ENCODE data around the gene THEM5. TPM values are rescaled to one million over a fixed set of nuclear protein-coding genes. Genes with fewer than 3 reads are reported as not detected.

Gene THEM5
- total RNA-seq, 4 donors from 2014 or later: not detected

DNA sequence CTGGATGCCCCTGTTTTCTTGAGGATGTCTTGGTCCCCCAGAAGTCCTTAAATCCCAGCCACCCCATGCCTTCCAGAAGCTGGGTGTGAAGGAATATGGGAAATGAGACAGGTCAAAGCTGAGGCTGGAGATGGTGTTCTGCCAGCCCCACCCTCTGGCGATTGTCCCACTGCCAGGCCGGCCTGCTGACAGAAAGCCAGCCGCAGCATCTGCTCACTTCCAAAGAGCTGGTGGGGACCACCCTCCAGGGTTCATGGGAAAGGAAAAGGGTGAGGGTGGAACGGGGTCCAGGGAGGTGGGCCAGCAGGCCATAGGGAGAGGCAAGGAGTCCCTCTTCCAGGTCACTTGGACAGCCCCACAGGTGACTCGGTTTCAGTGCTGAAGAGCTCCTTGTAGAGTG is 46.4 kb downstream of the THEM5 start:
- Histone ChIP-seq H3K36me3 (peaks cover 0 to 5% of the 10 kb centered on the region in 2 donors), H3K4me1 (no peaks in the 10 kb centered on the region), H3K27ac (no peak overlapping the region), H3K27me3 (no peaks in the 10 kb centered on the region), H3K9me3 (no peaks in the 10 kb centered on the region), H3K4me3 (replicated peaks in 1 of 3) (no peak overlapping the region)
- WGBS, 2 donors: 85 to 86% methylated on average over 2 to 5 of the region's 5 CpGs
- DNase-seq: no peak
- TF ChIP-seq POLR2A (IDR thresholded peaks at IDR 0.05) (no peak), CTCF (IDR thresholded peaks at IDR 0.05) (no peak)
- intact Hi-C loops (cut with DNase I): no loop called here

DNA sequence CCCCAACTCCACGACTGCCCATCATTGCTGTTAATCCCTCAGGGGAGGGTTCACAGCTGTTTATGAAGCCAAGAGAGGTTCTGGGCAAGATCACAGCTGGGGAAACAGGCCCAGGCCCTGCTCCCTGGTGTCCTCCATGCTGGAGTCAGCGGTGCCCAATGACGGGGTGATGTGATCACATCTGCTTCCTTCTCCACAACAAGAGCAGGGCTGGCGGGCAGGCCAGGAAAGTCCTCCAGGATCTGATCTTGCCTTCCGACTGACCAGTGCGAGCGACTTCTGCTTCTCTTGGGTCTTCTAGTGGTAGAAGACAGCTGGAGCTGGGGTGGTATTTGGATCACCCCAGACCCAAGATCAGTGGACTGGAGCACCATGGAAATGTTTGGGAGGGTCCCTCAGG is 47.3 kb downstream of the THEM5 start:
- no peak for TF ChIP-seq POLR2A (IDR thresholded peaks at IDR 0.05)
- no peak for TF ChIP-seq CTCF (IDR thresholded peaks at IDR 0.05)
- Histone ChIP-seq H3K36me3 (peaks cover 0 to 5% of the 10 kb centered on the region in 2 donors), H3K27ac (no peak overlapping the region), H3K27me3 (no peaks in the 10 kb centered on the region), H3K4me3 (replicated peaks in 1 of 3) (no peak overlapping the region), H3K9me3 (no peaks in the 10 kb centered on the region), H3K4me1 (no peaks in the 10 kb centered on the region)
- WGBS, 2 donors: 81 to 84% methylated on average over 4 to 7 of the region's 7 CpGs
- DNase-seq: no peak
- intact Hi-C loops (cut with DNase I): no loop called here

DNA sequence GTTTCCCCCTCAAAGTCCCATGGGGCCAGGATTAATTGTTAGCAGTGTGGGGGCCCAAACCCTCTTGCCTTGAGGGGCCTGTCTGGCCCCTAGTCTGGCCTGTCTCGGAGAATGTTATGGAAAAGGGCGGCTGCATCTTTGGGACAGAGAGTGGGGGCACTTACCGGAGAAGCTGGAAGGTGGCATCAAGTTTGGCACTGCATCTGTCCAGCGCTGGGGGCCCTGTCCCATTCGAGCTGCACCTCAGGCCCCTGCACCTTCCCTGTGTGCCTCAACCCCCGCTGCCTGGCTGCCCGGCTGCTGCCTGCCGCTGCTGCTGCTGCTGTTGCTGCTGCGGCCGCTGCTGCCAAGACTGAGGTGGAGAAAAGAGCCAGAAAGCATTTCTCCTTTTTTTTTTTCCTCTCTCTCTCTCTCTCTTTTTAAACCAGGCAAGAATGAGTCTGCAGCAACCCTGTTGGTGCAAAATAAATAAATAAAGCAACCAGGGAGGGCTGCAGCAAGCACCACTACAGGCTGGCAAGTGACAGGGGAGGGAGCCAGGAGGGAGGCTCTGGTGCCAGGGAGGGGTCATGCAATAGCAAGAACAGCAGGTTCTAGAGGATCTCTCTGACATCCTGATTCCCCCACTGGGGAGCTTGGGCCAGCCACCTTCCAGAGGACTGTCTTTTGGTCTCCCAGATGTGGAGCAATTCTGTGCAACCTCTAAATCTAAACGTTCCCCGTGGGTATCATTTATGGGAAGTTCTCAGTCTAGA is 48.3 kb downstream of the THEM5 start, which contains the start of gene LINGO4:
Gene LINGO4 (minus strand): TSS at position 354 of the 755 bp plus-strand sequence. CDS start 2,715 bp downstream, outside the sequence.
- peaks cover 0 to 5% of the 10 kb centered on the region in 2 donors for H3K36me3 ChIP-seq
- H3K4me3 ChIP-seq (replicated peaks in 1 of 3): no peak within 1 kb of the TSS
- H3K27me3 ChIP-seq: no peaks in the 10 kb centered on the region
- H3K4me1 ChIP-seq: no peaks in the 10 kb centered on the region
- no peak within 1 kb of the TSS for H3K27ac ChIP-seq
- intact Hi-C loops (cut with DNase I): no loop called here
- peak; percentile 19 to 45 for DNase-seq
- 48 to 51% methylated on average over 9 to 12 of the region's 12 CpGs for WGBS, 2 donors
- TF ChIP-seq CTCF (IDR thresholded peaks at IDR 0.05) (no peak), POLR2A (IDR thresholded peaks at IDR 0.05) (no peak)
- H3K9me3 ChIP-seq: no peaks in the 10 kb centered on the region

- Histone ChIP-seq H3K27ac (no peak overlapping the region), H3K4me1 (no peaks in the 10 kb centered on the region), H3K36me3 (peaks cover 0 to 5% of the 10 kb centered on the region in 2 donors), H3K4me3 (replicated peaks in 1 of 3) (no peak overlapping the region), H3K27me3 (no peaks in the 10 kb centered on the region), H3K9me3 (no peaks in the 10 kb centered on the region)
- DNase-seq: no peak
- intact Hi-C loops (cut with DNase I): no loop called here
- no peak for TF ChIP-seq POLR2A (IDR thresholded peaks at IDR 0.05)
- TF ChIP-seq CTCF (IDR thresholded peaks at IDR 0.05): no peak
- 88 to 97% methylated on average over 3 of the region's 3 CpGs for WGBS, 2 donors
Measured at GRCh38 chr1:151803915-151804314, 49.6 kb downstream of the THEM5 start.

DNA sequence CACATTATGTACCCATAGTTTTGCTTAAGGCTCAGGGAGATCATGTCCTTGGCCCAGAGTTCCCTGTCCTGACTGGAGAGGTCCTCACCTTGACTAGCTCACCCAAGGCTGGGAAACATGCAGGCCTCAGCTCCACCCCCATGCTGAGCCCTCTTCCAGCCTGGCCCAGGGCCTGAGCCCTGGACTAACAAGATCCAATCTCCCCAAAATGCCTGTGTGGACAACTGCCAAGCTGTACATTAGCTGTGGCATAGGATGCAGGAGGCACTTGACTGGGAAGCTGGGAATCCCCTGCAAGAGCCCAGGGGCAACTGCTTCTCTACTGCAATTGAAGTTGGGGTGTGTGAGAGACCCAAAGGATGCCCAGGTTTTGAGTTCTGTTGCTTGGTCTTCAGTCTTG is 50.3 kb downstream of the THEM5 start:
- Histone ChIP-seq H3K4me1 (no peaks in the 10 kb centered on the region), H3K36me3 (peaks cover 0 to 4% of the 10 kb centered on the region in 2 donors), H3K9me3 (no peaks in the 10 kb centered on the region), H3K27me3 (no peaks in the 10 kb centered on the region), H3K4me3 (replicated peaks in 1 of 3) (no peak overlapping the region), H3K27ac (no peak overlapping the region)
- no peak for DNase-seq
- TF ChIP-seq CTCF (IDR thresholded peaks at IDR 0.05) (no peak), POLR2A (IDR thresholded peaks at IDR 0.05) (no peak)
- intact Hi-C loops (cut with DNase I): no loop called here
